H1 (cell line): Measurements from ENCODE around the gene WDR74. TPM values are rescaled to one million over a fixed set of nuclear protein-coding genes. Genes with fewer than 3 reads are reported as not detected.

ENCODE experiments used
- CTCF ChIA-PET: fragments of 300-600 bp; sonication (Branson Sonifier 250); formaldehyde crosslinking; loops from one replicate; lab custom pipeline; 2021; ENCODE audit not compliant: partially characterized antibody; lab: Charles Lee
- POLR2A ChIA-PET: fragments of 300-600 bp; sonication (Branson Sonifier 250); formaldehyde crosslinking; loops from one replicate; lab custom pipeline; 2021; ENCODE audit warnings: inconsistent platforms; ENCODE audit not compliant: partially characterized antibody; lab: Charles Lee
- DNase-seq, 2 experiments: peaks; one replicate each; pipeline versions ENCODE4 v3.0.0 to v3.0.0-alpha.2; 2010 to 2022; ENCODE audit warnings: low spot score in 2 of 2, low read depth in 1 of 2, mixed read lengths in 1 of 2
- FAIRE-seq: peaks from 2 replicates; lab custom pipeline; 2011; peaks lifted over from hg19 to GRCh38; lab: Jason Lieb, UNC
- H2AFZ ChIP-seq: 2 replicates; pipeline ENCODE4 v1.8.1; 2012; ENCODE audit warnings: low read length, inconsistent platforms
- H2AK5ac ChIP-seq: 2 replicates; pipeline ENCODE4 v1.6.1; 2013; ENCODE audit warnings: low read depth, low read length
- H2BK120ac ChIP-seq: replicated peaks from 2 replicates; pipeline ENCODE3; 2013; ENCODE audit warnings: low read depth, low read length, inconsistent platforms
- H2BK12ac ChIP-seq: 2 replicates; pipeline ENCODE4 v1.6.1; 2013; ENCODE audit warnings: low read depth, low read length
- H2BK15ac ChIP-seq: 2 replicates; pipeline ENCODE4 v1.6.1; 2013; ENCODE audit warnings: low read length
- H2BK20ac ChIP-seq: 2 replicates; pipeline ENCODE4 v1.6.1; 2013; ENCODE audit warnings: low read length
- H2BK5ac ChIP-seq: 2 replicates; pipeline ENCODE4 v1.6.1; 2013; ENCODE audit warnings: low read depth, low read length
- H3K14ac ChIP-seq: 2 replicates; pipeline ENCODE4 v1.6.1; 2013; ENCODE audit warnings: inconsistent platforms; ENCODE audit not compliant: insufficient read length
- H3K18ac ChIP-seq: 2 replicates; pipeline ENCODE4 v1.6.1; 2013; ENCODE audit warnings: low read length; ENCODE audit errors: extremely low read depth
- H3K23ac ChIP-seq: 2 replicates; pipeline ENCODE4 v1.6.1; 2013; ENCODE audit warnings: inconsistent platforms; ENCODE audit not compliant: insufficient read length
- H3K23me2 ChIP-seq: 2 replicates; pipeline ENCODE4 v1.6.1; 2013; ENCODE audit warnings: low read depth, low read length
- H3K27ac ChIP-seq: 2 replicates; pipeline ENCODE4 v1.6.1; 2011; ENCODE audit warnings: low read depth, low read length, inconsistent platforms
- H3K27me3 ChIP-seq, 4 experiments: replicated peaks in 1 of 4; 1 replicate in 1 of 4; 2 replicates in 3 of 4; pipeline versions ENCODE4 v1.6.1 to v1.8.1; 2011 to 2013; ENCODE audit warnings: low read length in 3 of 4, mild to moderate bottlenecking in 3 of 4, inconsistent platforms in 2 of 4, mixed read lengths in 2 of 4, moderate library complexity in 1 of 4; ENCODE audit not compliant: control insufficient read depth in 3 of 4, insufficient read depth in 3 of 4; ENCODE audit errors: extremely low read depth in 1 of 4
- H3K36me3 ChIP-seq, 4 experiments: 2 replicates each; pipeline versions ENCODE4 v1.6.1 to v1.8.1; 2011 to 2013; ENCODE audit warnings: mild to moderate bottlenecking in 4 of 4, low read length in 3 of 4, moderate library complexity in 2 of 4, control low read depth in 1 of 4, inconsistent platforms in 1 of 4; ENCODE audit not compliant: insufficient read depth in 4 of 4, control insufficient read depth in 2 of 4
- H3K4ac ChIP-seq: replicated peaks from 2 replicates; pipeline ENCODE3; 2013; ENCODE audit warnings: low read length, low read depth, mixed read lengths, inconsistent platforms; ENCODE audit not compliant: insufficient read length
- H3K4me1 ChIP-seq, 4 experiments: replicated peaks in 1 of 4; 1 replicate in 1 of 4; 2 replicates in 3 of 4; pipeline versions ENCODE4 v1.6.1 to v1.8.1; 2011 to 2013; ENCODE audit warnings: low read length in 3 of 4, inconsistent platforms in 2 of 4, mixed read lengths in 1 of 4; ENCODE audit not compliant: insufficient read depth in 4 of 4, control insufficient read depth in 3 of 4
- H3K4me2 ChIP-seq, 2 experiments: 2 replicates each; pipeline versions ENCODE4 v1.6.1 to v1.8.1; 2011 to 2013; ENCODE audit warnings: low read depth in 2 of 2, low read length in 2 of 2, control low read depth in 1 of 2, inconsistent platforms in 1 of 2, mild to moderate bottlenecking in 1 of 2; ENCODE audit not compliant: insufficient read depth in 1 of 2
- H3K4me3 ChIP-seq, 4 experiments: fragments of 200-600, 300-600 bp in 1 of 4; sonication (generic), shearing (Covaris generic), sonication (Bioruptor Twin) in 1 of 4; 2 replicates each; pipeline versions ENCODE4 v1.5.1 to v1.8.1; 2011 to 2016; ENCODE audit warnings: low read length in 4 of 4, low read depth in 3 of 4, control low read depth in 2 of 4, inconsistent platforms in 2 of 4, mild to moderate bottlenecking in 2 of 4, mixed read lengths in 1 of 4, moderate library complexity in 1 of 4; ENCODE audit not compliant: insufficient read depth in 2 of 4; ENCODE audit errors: extremely low read depth in 1 of 4
- H3K56ac ChIP-seq: replicated peaks from 2 replicates; pipeline ENCODE3; 2013; ENCODE audit warnings: low read depth, mild to moderate bottlenecking, mixed read lengths, low read length, inconsistent platforms; ENCODE audit not compliant: insufficient read length
- H3K79me1 ChIP-seq: 2 replicates; pipeline ENCODE4 v1.6.1; 2013; ENCODE audit warnings: low read depth, low read length, control low read depth
- H3K79me2 ChIP-seq, 2 experiments: 2 replicates each; pipeline versions ENCODE4 v1.6.1 to v1.8.1; 2012 to 2013; ENCODE audit warnings: low read length in 2 of 2, mild to moderate bottlenecking in 2 of 2, inconsistent platforms in 1 of 2; ENCODE audit not compliant: insufficient read depth in 2 of 2, control insufficient read depth in 1 of 2
- H3K9ac ChIP-seq, 4 experiments: replicated peaks in 1 of 4; 1 replicate in 1 of 4; 2 replicates in 3 of 4; pipeline versions ENCODE4 v1.6.1 to v1.8.1; 2011 to 2013; ENCODE audit warnings: low read depth in 3 of 4, low read length in 3 of 4, control low read depth in 2 of 4, mild to moderate bottlenecking in 2 of 4, moderate library complexity in 2 of 4, inconsistent platforms in 1 of 4; ENCODE audit errors: extremely low read depth in 1 of 4
- H3K9me3 ChIP-seq, 2 experiments: 2 replicates each; pipeline versions ENCODE4 v1.6.1 to v1.8.1; 2012 to 2013; ENCODE audit warnings: mild to moderate bottlenecking in 2 of 2, moderate library complexity in 2 of 2, control low read depth in 1 of 2, inconsistent platforms in 1 of 2, low read depth in 1 of 2, low read length in 1 of 2, mixed read lengths in 1 of 2; ENCODE audit not compliant: insufficient read depth in 2 of 2
- H4K20me1 ChIP-seq, 2 experiments: replicated peaks in 1 of 2; 2 replicates each; pipeline versions ENCODE3 to v1.8.1; 2011 to 2013; ENCODE audit warnings: inconsistent platforms in 2 of 2, low read length in 2 of 2, mild to moderate bottlenecking in 1 of 2; ENCODE audit not compliant: insufficient read depth in 2 of 2, control insufficient read depth in 1 of 2
- H4K5ac ChIP-seq: 2 replicates; pipeline ENCODE4 v1.6.1; 2013; ENCODE audit warnings: low read length, low read depth, mixed read lengths, inconsistent platforms; ENCODE audit not compliant: insufficient read length
- H4K8ac ChIP-seq: 2 replicates; pipeline ENCODE4 v1.8.0; 2013; ENCODE audit warnings: mild to moderate bottlenecking, moderate library complexity, low read length, inconsistent platforms; ENCODE audit not compliant: insufficient read depth; ENCODE audit errors: extremely low read depth
- H4K91ac ChIP-seq: replicated peaks from 2 replicates; pipeline ENCODE3; 2013; ENCODE audit warnings: low read length, mixed read lengths, inconsistent platforms; ENCODE audit not compliant: insufficient read length
- ASH2L ChIP-seq: fragments of 200-600, 300-600 bp; sonication (generic); IDR thresholded peaks from one replicate; pipeline ENCODE4 v1.7.1; 2017; ENCODE audit warnings: low read length
- BRCA1 ChIP-seq: IDR thresholded peaks from 2 replicates; pipeline ENCODE4 v1.6.1; 2012; ENCODE audit warnings: low read depth, low read length, improper control_type of control experiment
- CTBP2 ChIP-seq: IDR thresholded peaks from 2 replicates; pipeline ENCODE4 v1.7.0; 2011; ENCODE audit warnings: borderline replicate concordance, mild to moderate bottlenecking, moderate library complexity, mixed read lengths, low read length; ENCODE audit not compliant: insufficient read depth, insufficient read length
- JUN ChIP-seq: IDR thresholded peaks from 2 replicates; pipeline ENCODE4 v1.6.1; 2011; ENCODE audit warnings: low read depth, mild to moderate bottlenecking, improper control_type of control experiment, low read length
- POLR2A ChIP-seq, 2 experiments: IDR thresholded peaks; 1 replicate in 1 of 2; 2 replicates in 1 of 2; pipeline ENCODE4 v1.6.1; 2011; ENCODE audit warnings: low read depth in 2 of 2, low read length in 2 of 2, mild to moderate bottlenecking in 2 of 2; ENCODE audit errors: control extremely low read depth in 1 of 2
- POU5F1 ChIP-seq: IDR thresholded peaks from 2 replicates; pipeline ENCODE4 v1.6.1; 2011; ENCODE audit warnings: low read depth, mild to moderate bottlenecking, low read length, moderate library complexity
- RFX5 ChIP-seq: IDR thresholded peaks from 2 replicates; pipeline ENCODE4 v1.6.1; 2011; ENCODE audit warnings: low read depth, low read length, improper control_type of control experiment, borderline replicate concordance
- SRF ChIP-seq: IDR thresholded peaks from 2 replicates; pipeline ENCODE4 v1.6.1; 2011; ENCODE audit warnings: mild to moderate bottlenecking, low read depth, low read length, moderate library complexity
- YY1 ChIP-seq: IDR thresholded peaks from 2 replicates; pipeline ENCODE4 v1.6.1; 2011; ENCODE audit warnings: low read depth, mild to moderate bottlenecking, low read length
- WGBS, 2 experiments: shearing (Covaris generic) in 1 of 2; methylation state at CpG; one replicate each; pipeline versions ENCODE4 v1.1.6 to v1.1.7; 2013 to 2015; ENCODE audit warnings: low lambda C conversion rate in 2 of 2, mixed read lengths in 2 of 2, inconsistent platforms in 1 of 2, low coverage in 1 of 2, missing lambda C conversion rate in 1 of 2; ENCODE audit not compliant: insufficient replicate concordance in 2 of 2, insufficient coverage in 1 of 2, insufficient read length in 1 of 2; ENCODE audit errors: extremely low coverage in 1 of 2, missing lambda C conversion rate in 1 of 2; 5-methylcytosine and 5-hydroxymethylcytosine counted together
- polyA plus RNA-seq, 7 experiments: library from polyadenylated mRNA; depleted of rRNA in 3 of 7; stranded (reverse) in 5 of 7; unstranded in 2 of 7; fragments of >200 nt in 5 of 7; fragments of 200-250 nt in 2 of 7; gene quantifications; 1 replicate in 5 of 7; 2 replicates in 1 of 7; 4 replicates in 1 of 7; pipeline versions ENCODE4 v1.2.1 to v1.2.3, GENCODE V29; 2011 to 2013; ENCODE audit warnings: missing spikeins in 2 of 7, mixed read lengths in 2 of 7
- total RNA-seq: library from RNA; stranded (reverse); fragmentation: NEBNext Ultra II Directional; extraction: Animal tissue kit (Norgen Biotek cat#: 25700); gene quantifications from 2 replicates; pipeline ENCODE4 v1.2.1, GENCODE V29; 2021
- TF ChIP-seq, protein P1 (sequence below): IDR thresholded peaks from 2 replicates; pipeline ENCODE4 v1.6.1; 2011; ENCODE audit warnings: low read depth, mild to moderate bottlenecking, low read length; ENCODE audit not compliant: insufficient read depth

WDR74 gene
- total and polyA plus RNA-seq, 2 of the 8 experiments (the other 6 are each of a cell fraction or from before 2014, with no cell fraction given) = 93.6 to 97.0 TPM

DNA sequence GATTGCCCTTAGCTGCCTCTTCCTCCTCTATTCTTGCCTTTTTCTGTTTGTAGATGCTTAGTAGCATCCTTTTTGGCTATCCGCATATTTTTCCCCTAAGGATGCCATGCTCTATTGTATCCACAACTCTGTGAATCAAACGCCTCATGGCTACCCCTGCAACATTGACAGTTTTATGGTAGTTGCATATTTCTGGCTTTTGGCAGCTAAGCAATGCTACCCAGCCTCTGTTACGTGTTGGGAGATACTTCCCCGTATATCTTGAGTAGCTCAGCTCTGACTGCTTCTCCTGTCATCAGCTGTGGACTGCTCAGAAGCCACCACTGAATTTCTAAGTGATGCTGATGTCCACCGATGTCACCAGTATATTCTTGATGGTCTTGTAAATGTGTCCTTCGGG, 26.2 kb upstream of the WDR74 start:
- Histone ChIP-seq H2AK5ac (no peak overlapping the region), H3K79me2 (peaks cover 37 to 97% of the 10 kb centered on the region in 2 experiments), H3K9me3 (no peaks in the 10 kb centered on the region), H4K8ac (no peak overlapping the region), H3K4ac (no peak overlapping the region), H3K36me3 (peaks cover 3 to 54% (median 16%) of the 10 kb centered on the region in 4 experiments; a peak in 7 of 8 replicates), H3K79me1 (peaks cover 6% of the 10 kb centered on the region), H3K4me1 (peaks cover 0 to 10% (median 3%) of the 10 kb centered on the region in 4 experiments; a peak in 4 of 7 replicates), H3K56ac (no peak overlapping the region), H2BK20ac (no peak overlapping the region), H3K18ac (no peak overlapping the region), H4K5ac (no peak overlapping the region), H3K4me3 (no peak overlapping the region), H3K4me2 (no peak overlapping the region), H3K9ac (no peak overlapping the region), H3K14ac (no peak overlapping the region), H2BK12ac (no peak overlapping the region), H2BK5ac (no peak overlapping the region), H4K91ac (no peak overlapping the region), H3K23me2 (no peaks in the 10 kb centered on the region), H3K23ac (no peak overlapping the region), H4K20me1 (peaks cover 24 to 26% of the 10 kb centered on the region in 2 experiments), H2BK15ac (no peak overlapping the region), H3K27ac (no peak overlapping the region), H2BK120ac (no peak overlapping the region), H2AFZ (no peak overlapping the region), H3K27me3 (no peaks in the 10 kb centered on the region)
- ChIA-PET POLR2A (interaction anchor here (0.8 to 52.7 kb wide), 7 partner anchors 17 to 94 kb away, joined by 3 to 2104 read pairs (median 11); partner anchors contain the start of genes CHRM1, SLC3A2, TAF6L and TEX54), CTCF (interaction anchor here (1.0 to 1.6 kb wide), 4 partner anchors 8 to 78 kb away, joined by 3 to 7 read pairs (median 4); partner anchors contain the start of gene TMEM179B)
- FAIRE-seq = no peak
- WGBS, 2 experiments = 96% methylated on average over 6 of the region's 6 CpGs; no CpG with 5 or more reads in 1 of the 2 experiments
- TF ChIP-seq JUN = no peak
- TF ChIP-seq RFX5 = no peak
- no peak for TF ChIP-seq POLR2A (IDR thresholded peaks at IDR 0.05; ENCODE audit: control extremely low read depth in 1 of 2, low read depth in 2 of 2, low read length in 2 of 2)
- no peak for TF ChIP-seq YY1
- no peak for TF ChIP-seq BRCA1
- TF ChIP-seq ASH2L = no peak
- TF ChIP-seq POU5F1 = no peak
- TF ChIP-seq, protein P1, sequence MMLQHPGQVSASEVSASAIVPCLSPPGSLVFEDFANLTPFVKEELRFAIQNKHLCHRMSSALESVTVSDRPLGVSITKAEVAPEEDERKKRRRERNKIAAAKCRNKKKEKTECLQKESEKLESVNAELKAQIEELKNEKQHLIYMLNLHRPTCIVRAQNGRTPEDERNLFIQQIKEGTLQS = no peak
- no peak for TF ChIP-seq CTBP2
- TF ChIP-seq SRF = no peak
- DNase-seq = no peak
